ENCODE measurements around the gene ETNK2.

DNA sequence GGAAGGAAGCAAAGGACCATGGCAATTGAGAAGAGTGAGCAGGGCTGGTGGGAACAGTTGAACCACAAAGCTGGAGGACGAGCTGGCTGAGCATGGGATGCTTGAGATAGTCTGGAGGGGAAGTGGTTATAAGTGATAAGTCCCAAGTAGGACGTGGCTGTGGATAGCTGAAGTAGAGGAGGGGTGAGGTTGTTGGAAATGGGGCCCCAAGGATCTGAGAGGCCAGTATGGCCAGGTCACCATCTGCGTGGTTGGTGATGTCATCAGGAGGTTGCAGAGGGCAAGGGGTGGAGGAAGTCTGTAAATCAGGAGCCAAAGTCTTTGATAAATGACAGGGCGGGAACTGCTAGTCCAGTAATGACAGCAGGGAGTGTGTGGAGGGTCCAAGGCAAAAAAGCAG, 25.3 kb upstream of the ETNK2 start:
- TF ChIP-seq, protein P1, sequence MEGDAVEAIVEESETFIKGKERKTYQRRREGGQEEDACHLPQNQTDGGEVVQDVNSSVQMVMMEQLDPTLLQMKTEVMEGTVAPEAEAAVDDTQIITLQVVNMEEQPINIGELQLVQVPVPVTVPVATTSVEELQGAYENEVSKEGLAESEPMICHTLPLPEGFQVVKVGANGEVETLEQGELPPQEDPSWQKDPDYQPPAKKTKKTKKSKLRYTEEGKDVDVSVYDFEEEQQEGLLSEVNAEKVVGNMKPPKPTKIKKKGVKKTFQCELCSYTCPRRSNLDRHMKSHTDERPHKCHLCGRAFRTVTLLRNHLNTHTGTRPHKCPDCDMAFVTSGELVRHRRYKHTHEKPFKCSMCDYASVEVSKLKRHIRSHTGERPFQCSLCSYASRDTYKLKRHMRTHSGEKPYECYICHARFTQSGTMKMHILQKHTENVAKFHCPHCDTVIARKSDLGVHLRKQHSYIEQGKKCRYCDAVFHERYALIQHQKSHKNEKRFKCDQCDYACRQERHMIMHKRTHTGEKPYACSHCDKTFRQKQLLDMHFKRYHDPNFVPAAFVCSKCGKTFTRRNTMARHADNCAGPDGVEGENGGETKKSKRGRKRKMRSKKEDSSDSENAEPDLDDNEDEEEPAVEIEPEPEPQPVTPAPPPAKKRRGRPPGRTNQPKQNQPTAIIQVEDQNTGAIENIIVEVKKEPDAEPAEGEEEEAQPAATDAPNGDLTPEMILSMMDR (IDR thresholded peaks at IDR 0.05): no peak
- TF ChIP-seq POLR2AphosphoS5 (IDR thresholded peaks at IDR 0.05): no peak
